K562 (cell line): ENCODE results near the gene IL1R1. TPM values are rescaled to one million over a fixed set of nuclear protein-coding genes. Genes with fewer than 3 reads are reported as not detected.

Experiments
- CXXC5 ChIP-seq: fragments of 250-450 bp; sonication (Bioruptor Pico); IDR thresholded peaks from 2 replicates; pipeline ENCODE4 v1.8.0; 2022; ENCODE audit warnings: inconsistent platforms, mild to moderate bottlenecking, moderate library complexity
- DPF2 ChIP-seq: fragments of 450-650 bp; IDR thresholded peaks from 2 replicates; pipeline ENCODE4 v1.6.1; 2016
- E2F1 ChIP-seq: sonication (generic); formaldehyde crosslinking; IDR thresholded peaks from 2 replicates; pipeline ENCODE4 v1.8.1; 2023; ENCODE audit warnings: mild to moderate bottlenecking, missing genetic modification reagents, moderate library complexity
- FOXK2 ChIP-seq, 2 experiments: fragments of 450-650 bp; IDR thresholded peaks in 1 of 2; conservative IDR thresholded peaks in 1 of 2; 2 replicates each; pipeline ENCODE4 v1.6.1; 2016; ENCODE audit warnings: low read depth in 2 of 2, mild to moderate bottlenecking in 1 of 2
- GABPA ChIP-seq: fragments of 200-800 bp; sonication (Bioruptor generic); conservative IDR thresholded peaks from 2 replicates; pipeline ENCODE4 v1.6.1; 2016; ENCODE audit warnings: low read depth, missing genetic modification characterization, missing compliant biosample characterization
- HDAC8 ChIP-seq: fragments of 450-650 bp; IDR thresholded peaks from 2 replicates; pipeline ENCODE4 v1.6.1; 2016; ENCODE audit warnings: mild to moderate bottlenecking, missing genetic modification characterization, moderate library complexity, missing compliant biosample characterization
- HES1 ChIP-seq: fragments of 450-650 bp; IDR thresholded peaks from 2 replicates; pipeline ENCODE4 v1.6.1; 2016; ENCODE audit warnings: low read depth, mild to moderate bottlenecking, moderate library complexity
- MAX ChIP-seq: sonication (generic); formaldehyde crosslinking; IDR thresholded peaks from 2 replicates; pipeline ENCODE4 v1.9.0; 2022; ENCODE audit warnings: mild to moderate bottlenecking, missing genetic modification reagents
- NELFE ChIP-seq: IDR thresholded peaks from 2 replicates; pipeline ENCODE4 v1.6.1; 2011; ENCODE audit warnings: mild to moderate bottlenecking; ENCODE audit not compliant: insufficient read depth, insufficient read length
- PHF8 ChIP-seq: fragments of 200-600 bp; sonication (generic); IDR thresholded peaks from 2 replicates; pipeline ENCODE4 v1.6.1; 2012; ENCODE audit warnings: mixed run types, mild to moderate bottlenecking, inconsistent platforms, low read length, moderate library complexity, borderline replicate concordance
- SETDB1 ChIP-seq: IDR thresholded peaks from one replicate; pipeline ENCODE4 v1.6.1; 2012; ENCODE audit warnings: low read length, control low read depth, inconsistent platforms
- SPI1 ChIP-seq: IDR thresholded peaks from 2 replicates; pipeline ENCODE4 v1.6.1; 2011; ENCODE audit warnings: low read depth, low read length, control low read depth, borderline replicate concordance
- TBP ChIP-seq: optimal IDR thresholded peaks from 2 replicates; pipeline ENCODE3; 2011; ENCODE audit warnings: low read depth, low read length, improper control_type of control experiment
- TOE1 ChIP-seq, 2 experiments: fragments of 450-650 bp in 1 of 2; sonication (generic) in 1 of 2; formaldehyde crosslinking in 1 of 2; IDR thresholded peaks; 2 replicates each; pipeline versions ENCODE4 v1.7.1 to v1.8.0; 2016 to 2022; ENCODE audit warnings: borderline replicate concordance in 2 of 2, mild to moderate bottlenecking in 2 of 2, antibody characterized with exemption in 1 of 2, inconsistent platforms in 1 of 2, low read depth in 1 of 2, missing genetic modification reagents in 1 of 2, moderate library complexity in 1 of 2
- TRIM24 ChIP-seq, 2 experiments: fragments of 450-650 bp; IDR thresholded peaks; 2 replicates each; pipeline ENCODE4 v1.6.1; 2016
- U2AF2 ChIP-seq: fragments of 200-400 bp; formaldehyde crosslinking; optimal IDR thresholded peaks from 2 replicates; pipeline ENCODE3; 2017; ENCODE audit warnings: low read depth, mild to moderate bottlenecking, low read length
- ZKSCAN1 ChIP-seq: fragments of 150-350 bp; IDR thresholded peaks from 2 replicates; pipeline ENCODE4 v1.6.1; 2016; ENCODE audit warnings: low read depth, low read length
- ZNF165 ChIP-seq: fragments of 250-450 bp; sonication (Bioruptor Pico); IDR thresholded peaks from 2 replicates; pipeline ENCODE4 v1.4.0; 2020; ENCODE audit warnings: borderline replicate concordance
- ZNF24 ChIP-seq: fragments of 450-650 bp; IDR thresholded peaks from 2 replicates; pipeline ENCODE4 v1.6.1; 2016
- ZNF41 ChIP-seq: fragments of 250-450 bp; sonication (Bioruptor Pico); conservative IDR thresholded peaks from 2 replicates; pipeline ENCODE4 v1.4.0; 2020; ENCODE audit warnings: mild to moderate bottlenecking
- polyA plus RNA-seq, 8 experiments: library from polyadenylated mRNA; depleted of rRNA in 4 of 8; stranded (reverse) in 5 of 8; unstranded in 3 of 8; fragments of >200 nt; fragmentation: Nextera tagmentation in 2 of 8; fragmentation: Illumina TruSeq in 1 of 8; extraction: Ambion mirVana in 2 of 8; extraction: Trizol in 1 of 8; gene quantifications; 2 replicates each; pipeline versions ENCODE4 v1.2.1 to v1.2.3, GENCODE V29; 2011 to 2014; ENCODE audit warnings: inconsistent platforms in 1 of 8, missing spikeins in 1 of 8
- total RNA-seq, 7 experiments: library from RNA; depleted of rRNA in 6 of 7; stranded (reverse); fragments of >200 nt in 6 of 7; fragmentation: Illumina TruSeq in 2 of 7; extraction: Trizol in 2 of 7; gene quantifications; 2 replicates each; pipeline versions ENCODE4 v1.2.1 to v1.2.3, GENCODE V29; 2011 to 2021; ENCODE audit warnings: low replicate concordance in 1 of 7
- TF ChIP-seq, protein P1 (sequence below): fragments of 250-450 bp; sonication (Bioruptor Pico); IDR thresholded peaks from 2 replicates; pipeline ENCODE4 v1.5.0; 2021
- TF ChIP-seq, protein P2 (sequence below): fragments of 250-450 bp; sonication (Bioruptor Pico); IDR thresholded peaks from 2 replicates; pipeline ENCODE4 v1.8.0; 2021; ENCODE audit warnings: borderline replicate concordance, mild to moderate bottlenecking, moderate library complexity; ENCODE audit not compliant: poor library complexity, severe bottlenecking
- TF ChIP-seq, protein P3 (sequence below): fragments of 250-450 bp; sonication (Bioruptor Pico); IDR thresholded peaks from 2 replicates; pipeline ENCODE4 v1.5.0; 2020; ENCODE audit warnings: mild to moderate bottlenecking, borderline replicate concordance

The IL1R1 gene
- total and polyA plus RNA-seq, 9 of the 15 experiments (the other 6 are each of a cell fraction or from before 2014, with no cell fraction given): 0.81 to 3.9 (median 1.6) TPM

DNA sequence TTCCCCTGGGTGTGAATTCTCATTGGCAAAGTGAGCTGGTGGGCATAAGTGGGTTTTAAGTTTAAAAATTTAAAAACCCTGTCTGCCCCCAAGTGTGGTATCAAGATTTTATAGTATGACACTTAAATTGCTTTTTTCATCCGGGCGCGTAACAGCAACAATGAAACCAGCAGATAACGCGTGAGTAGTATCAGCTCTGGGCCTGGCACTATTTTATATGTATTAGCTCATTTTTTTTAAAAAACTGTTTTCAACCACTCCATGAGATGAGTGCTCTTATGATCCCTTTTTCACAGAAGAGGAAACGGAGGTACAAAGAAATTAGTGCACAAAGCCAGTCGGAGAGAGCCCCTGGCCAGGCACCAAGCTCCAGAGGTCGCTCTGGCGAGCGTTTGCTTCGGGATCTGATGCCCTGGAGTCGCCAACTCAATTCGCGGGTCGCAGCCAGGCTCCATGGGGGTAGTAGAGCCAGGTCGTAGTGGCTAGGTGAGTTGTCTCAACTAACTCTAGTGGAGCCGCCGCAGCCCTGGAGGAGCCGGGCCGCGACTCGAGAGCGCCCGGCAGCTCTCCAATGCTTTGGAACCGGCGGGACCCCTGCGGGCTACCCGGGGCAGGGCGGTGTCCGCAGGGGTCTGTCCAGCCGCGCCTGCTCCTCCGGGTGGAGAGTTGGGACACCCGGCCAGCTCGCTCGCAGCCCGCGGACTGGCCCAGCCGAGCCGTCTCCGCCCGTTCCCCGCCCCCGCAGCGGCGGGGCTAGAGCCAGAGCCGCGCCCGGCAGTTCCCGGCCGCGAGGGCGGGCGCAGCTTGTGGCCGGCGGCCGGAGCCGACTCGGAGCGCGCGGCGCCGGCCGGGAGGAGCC is at the start of gene IL1R1 (continued):
- TF ChIP-seq, protein P1, sequence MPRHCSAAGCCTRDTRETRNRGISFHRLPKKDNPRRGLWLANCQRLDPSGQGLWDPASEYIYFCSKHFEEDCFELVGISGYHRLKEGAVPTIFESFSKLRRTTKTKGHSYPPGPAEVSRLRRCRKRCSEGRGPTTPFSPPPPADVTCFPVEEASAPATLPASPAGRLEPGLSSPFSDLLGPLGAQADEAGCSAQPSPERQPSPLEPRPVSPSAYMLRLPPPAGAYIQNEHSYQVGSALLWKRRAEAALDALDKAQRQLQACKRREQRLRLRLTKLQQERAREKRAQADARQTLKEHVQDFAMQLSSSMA (CRISPR knock-in tag): no peak
- TF ChIP-seq TBP: peak; percentile 29
- no peak for TF ChIP-seq SETDB1
- TF ChIP-seq PHF8: peak; percentile 55; the same call in 1 of the 2 replicates
- TF ChIP-seq U2AF2: no peak
- TF ChIP-seq MAX (CRISPR knock-in tag): no peak
- TF ChIP-seq DPF2: no peak
- no peak for TF ChIP-seq SPI1
- no peak for TF ChIP-seq TRIM24 (IDR thresholded peaks at IDR 0.05)
- TF ChIP-seq ZNF41 (CRISPR knock-in tag): no peak
- no peak for TF ChIP-seq E2F1 (CRISPR knock-in tag)
- TF ChIP-seq NELFE: no peak
- TF ChIP-seq, protein P2, sequence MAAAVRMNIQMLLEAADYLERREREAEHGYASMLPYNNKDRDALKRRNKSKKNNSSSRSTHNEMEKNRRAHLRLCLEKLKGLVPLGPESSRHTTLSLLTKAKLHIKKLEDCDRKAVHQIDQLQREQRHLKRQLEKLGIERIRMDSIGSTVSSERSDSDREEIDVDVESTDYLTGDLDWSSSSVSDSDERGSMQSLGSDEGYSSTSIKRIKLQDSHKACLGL: no peak
- TF ChIP-seq ZNF24: no peak
- TF ChIP-seq CXXC5 (CRISPR knock-in tag): peak; percentile 62; the same call in 1 of the 2 replicates
- TF ChIP-seq, protein P3, sequence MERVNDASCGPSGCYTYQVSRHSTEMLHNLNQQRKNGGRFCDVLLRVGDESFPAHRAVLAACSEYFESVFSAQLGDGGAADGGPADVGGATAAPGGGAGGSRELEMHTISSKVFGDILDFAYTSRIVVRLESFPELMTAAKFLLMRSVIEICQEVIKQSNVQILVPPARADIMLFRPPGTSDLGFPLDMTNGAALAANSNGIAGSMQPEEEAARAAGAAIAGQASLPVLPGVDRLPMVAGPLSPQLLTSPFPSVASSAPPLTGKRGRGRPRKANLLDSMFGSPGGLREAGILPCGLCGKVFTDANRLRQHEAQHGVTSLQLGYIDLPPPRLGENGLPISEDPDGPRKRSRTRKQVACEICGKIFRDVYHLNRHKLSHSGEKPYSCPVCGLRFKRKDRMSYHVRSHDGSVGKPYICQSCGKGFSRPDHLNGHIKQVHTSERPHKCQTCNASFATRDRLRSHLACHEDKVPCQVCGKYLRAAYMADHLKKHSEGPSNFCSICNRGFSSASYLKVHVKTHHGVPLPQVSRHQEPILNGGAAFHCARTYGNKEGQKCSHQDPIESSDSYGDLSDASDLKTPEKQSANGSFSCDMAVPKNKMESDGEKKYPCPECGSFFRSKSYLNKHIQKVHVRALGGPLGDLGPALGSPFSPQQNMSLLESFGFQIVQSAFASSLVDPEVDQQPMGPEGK (CRISPR knock-in tag): no peak
- TF ChIP-seq TOE1 (IDR thresholded peaks at IDR 0.05; ENCODE audit: borderline replicate concordance): no peak
- no peak for TF ChIP-seq TOE1 (CRISPR knock-in tag; IDR thresholded peaks at IDR 0.05; ENCODE audit: borderline replicate concordance, low read depth)
- TF ChIP-seq ZKSCAN1: no peak
- TF ChIP-seq ZNF165 (CRISPR knock-in tag): no peak
- no peak for TF ChIP-seq HES1
- no peak for TF ChIP-seq FOXK2 (conservative IDR thresholded peaks at IDR 0.05 in 1 of 2, IDR thresholded peaks at IDR 0.05 in 1 of 2; ENCODE audit: low read depth in 2 of 2)
- no peak for TF ChIP-seq GABPA (tag)
- no peak for TF ChIP-seq HDAC8 (tag)
